Measurements from ENCODE around the gene ABCC10.

DNA sequence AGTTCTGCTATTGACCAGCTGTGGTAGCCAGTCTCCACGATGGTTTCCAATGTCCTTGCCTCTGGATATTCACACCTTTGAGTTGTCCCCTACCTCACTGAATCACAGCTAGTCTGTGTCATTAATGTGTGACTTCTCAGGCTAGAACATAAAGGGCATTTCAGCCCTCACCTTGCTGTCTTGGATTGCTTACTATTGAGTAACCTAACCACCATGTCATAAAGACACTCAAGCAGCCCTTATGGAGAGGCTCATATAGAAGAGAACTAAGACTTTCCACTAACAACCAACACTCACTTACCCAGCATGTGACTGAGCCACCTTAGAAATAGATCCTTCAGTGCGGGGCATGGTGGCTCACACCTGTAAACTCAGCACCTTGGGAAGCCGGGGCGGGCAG is 19.1 kb upstream of the ABCC10 start:
- TF ChIP-seq CTCF (IDR thresholded peaks at IDR 0.05) (no peak), POLR2A (IDR thresholded peaks at IDR 0.05) (no peak)
